GM12878 (cell line): Measurements from ENCODE around the gene MYO1E. TPM values are rescaled to one million over a fixed set of nuclear protein-coding genes. Genes with fewer than 3 reads are reported as not detected.

Experiments used
- ATAC-seq: fragments of 200-7000 bp; cut with Tn5 transposase; 3 replicates; pipeline ENCODE4 v1.9.1; 2020; ENCODE audit warnings: mild to moderate bottlenecking, moderate library complexity
- BruUV-seq: library from RNA; stranded (reverse); fragments of 400-500 nt; replicated peaks from 2 replicates; lab custom pipeline; 2021; lab: Mats Ljungman, UMichigan
- CTCF ChIA-PET: fragments of 300-600 bp; sonication (Branson Sonifier 250); formaldehyde crosslinking; extraction: SDS; loops from one replicate; lab custom pipeline; 2021; ENCODE audit warnings: inconsistent platforms; lab: Yijun Ruan, JAX
- POLR2A ChIA-PET: fragments of 350-600 bp; formaldehyde crosslinking; extraction: SDS; loops from one replicate; lab custom pipeline; 2021; ENCODE audit warnings: inconsistent platforms; lab: Charles Lee
- RAD21 ChIA-PET: fragments of 300-600 bp; sonication (Branson Sonifier 250); formaldehyde crosslinking; loops from one replicate; lab custom pipeline; 2023; ENCODE audit warnings: antibody characterized with exemption; ENCODE audit not compliant: unreplicated experiment; lab: Charles Lee
- SMC1A ChIA-PET: fragments of 300-600 bp; sonication (Branson Sonifier 250); formaldehyde crosslinking; loops from one replicate; lab custom pipeline; 2023; ENCODE audit not compliant: unreplicated experiment, uncharacterized antibody; lab: Charles Lee
- DNase-seq: peaks from one replicate; pipeline ENCODE4 v3.0.0-alpha.2; 2011; ENCODE audit warnings: low read depth, low spot score
- FAIRE-seq: peaks from 3 replicates; lab custom pipeline; 2011; peaks lifted over from hg19 to GRCh38; lab: Jason Lieb, UNC
- H2AFZ ChIP-seq: 2 replicates; pipeline ENCODE4 v1.6.0; 2011; ENCODE audit warnings: low read depth, low read length, control low read depth; ENCODE audit not compliant: control insufficient read depth
- H3K27ac ChIP-seq: 2 replicates; pipeline ENCODE4 v1.5.1; 2011; ENCODE audit warnings: control low read depth; ENCODE audit not compliant: control insufficient read depth, insufficient read depth
- H3K27me3 ChIP-seq, 2 experiments: replicated peaks in 1 of 2; 2 replicates each; pipeline versions ENCODE4 v1.6.0 to v1.6.1; 2011; ENCODE audit warnings: low read length in 1 of 2; ENCODE audit not compliant: control insufficient read depth in 2 of 2, insufficient read depth in 2 of 2
- H3K36me3 ChIP-seq, 2 experiments: 2 replicates each; pipeline ENCODE4 v1.5.1; 2011; ENCODE audit warnings: low read length in 1 of 2; ENCODE audit not compliant: control insufficient read depth in 2 of 2, insufficient read depth in 2 of 2
- H3K4me1 ChIP-seq: 2 replicates; pipeline ENCODE4 v1.6.1; 2011; ENCODE audit warnings: mild to moderate bottlenecking, low read length, moderate library complexity, mixed read lengths; ENCODE audit not compliant: control insufficient read depth, insufficient read depth
- H3K4me2 ChIP-seq: 2 replicates; pipeline ENCODE4 v1.6.0; 2011; ENCODE audit warnings: control low read depth; ENCODE audit not compliant: control insufficient read depth, insufficient read depth
- H3K4me3 ChIP-seq: fragments of 200-600 bp; sonication (generic); 2 replicates; pipeline ENCODE4 v1.5.1; 2016
- H3K79me2 ChIP-seq: 2 replicates; pipeline ENCODE4 v1.6.0; 2011; ENCODE audit warnings: low read length; ENCODE audit not compliant: control insufficient read depth, insufficient read depth
- H3K9ac ChIP-seq: 2 replicates; pipeline ENCODE4 v1.8.0; 2011; ENCODE audit warnings: low read length, control low read depth, mixed read lengths; ENCODE audit not compliant: control insufficient read depth, insufficient read depth
- H3K9me3 ChIP-seq: replicated peaks from 3 replicates; pipeline ENCODE4 v1.5.1; 2011; ENCODE audit warnings: mild to moderate bottlenecking, low read length; ENCODE audit not compliant: control insufficient read depth, insufficient read depth
- H4K20me1 ChIP-seq: 2 replicates; pipeline ENCODE4 v1.6.0; 2011; ENCODE audit not compliant: control insufficient read depth, insufficient read depth
- HDAC2 ChIP-seq: fragments of 200-600 bp; sonication (generic); IDR thresholded peaks from 2 replicates; pipeline ENCODE4 v1.6.1; 2017
- SUPT20H ChIP-seq: IDR thresholded peaks from 2 replicates; pipeline ENCODE4 v1.6.1; 2011; ENCODE audit warnings: low read depth, mild to moderate bottlenecking, low read length, moderate library complexity, borderline replicate concordance; ENCODE audit not compliant: control insufficient read depth
- TAF1 ChIP-seq: IDR thresholded peaks from 2 replicates; pipeline ENCODE4 v1.6.1; 2011; ENCODE audit warnings: mild to moderate bottlenecking, low read depth, low read length, borderline replicate concordance
- ZBED1 ChIP-seq: IDR thresholded peaks from 2 replicates; pipeline ENCODE4 v1.6.1; 2016; ENCODE audit warnings: borderline replicate concordance
- ZNF207 ChIP-seq: fragments of 450-650 bp; IDR thresholded peaks from 2 replicates; pipeline ENCODE4 v1.6.1; 2014; ENCODE audit warnings: antibody characterized with exemption, mild to moderate bottlenecking, borderline replicate concordance
- ZNF24 ChIP-seq: fragments of 450-650 bp; IDR thresholded peaks from 2 replicates; pipeline ENCODE4 v1.6.1; 2017; ENCODE audit warnings: antibody characterized with exemption, mild to moderate bottlenecking
- WGBS: methylation state at CpG from one replicate; pipeline ENCODE4 v1.1.6; 2016; ENCODE audit warnings: low lambda C conversion rate; ENCODE audit not compliant: insufficient replicate concordance, insufficient coverage; ENCODE audit errors: missing lambda C conversion rate; 5-methylcytosine and 5-hydroxymethylcytosine counted together
- in situ Hi-C: fragments of 300-500 bp; cut with MboI; formaldehyde crosslinking; loops from 9 replicates; pipeline ENCODE4 v1.14.3; 2018; ENCODE audit warnings: mixed read lengths
- intact Hi-C: fragments of 100-400 bp; cut with micrococcal nuclease; formaldehyde crosslinking; loops from one replicate; pipeline ENCODE4 v1.14.2; 2022; ENCODE audit not compliant: unreplicated experiment
- polyA plus RNA-seq, 11 experiments: library from polyadenylated mRNA; depleted of rRNA in 4 of 11; unstranded in 6 of 11; stranded (reverse) in 5 of 11; fragments of >200 nt; fragmentation: Nextera tagmentation in 4 of 11; fragmentation: Illumina TruSeq in 1 of 11; extraction: Ambion mirVana in 4 of 11; extraction: Trizol in 1 of 11; gene quantifications; 1 replicate in 1 of 11; 2 replicates in 10 of 11; pipeline versions ENCODE4 v1.2.1 to v1.2.3, GENCODE V29; 2011 to 2016; ENCODE audit warnings: inconsistent platforms in 2 of 11, missing spikeins in 2 of 11, low read depth in 1 of 11
- total RNA-seq, 4 experiments: library from RNA; depleted of rRNA in 3 of 4; stranded (reverse); fragments of >200 nt in 3 of 4; fragmentation: Illumina TruSeq in 1 of 4; extraction: Trizol in 1 of 4; gene quantifications; 2 replicates each; pipeline versions ENCODE4 v1.2.1 to v1.2.3, GENCODE V29; 2013 to 2021
- TF ChIP-seq, protein P1 (sequence below): IDR thresholded peaks from 2 replicates; pipeline ENCODE4 v1.6.1; 2011; ENCODE audit warnings: borderline replicate concordance, low read depth, mild to moderate bottlenecking, moderate library complexity, mixed read lengths, low read length; ENCODE audit not compliant: insufficient read depth; ENCODE audit errors: extremely low read length
- TF ChIP-seq, protein P2 (sequence below): fragments of 450-650 bp; IDR thresholded peaks from 2 replicates; pipeline ENCODE4 v1.6.1; 2017; ENCODE audit warnings: borderline replicate concordance
- TF ChIP-seq, protein P3 (sequence below): fragments of 450-650 bp; IDR thresholded peaks from 2 replicates; pipeline ENCODE4 v1.6.1; 2017; ENCODE audit warnings: mild to moderate bottlenecking

The MYO1E gene
- total and polyA plus RNA-seq, 10 of the 15 experiments (the other 5 are each of a cell fraction or from before 2014, with no cell fraction given), result 10.3 to 266 (median 64.9) TPM

DNA sequence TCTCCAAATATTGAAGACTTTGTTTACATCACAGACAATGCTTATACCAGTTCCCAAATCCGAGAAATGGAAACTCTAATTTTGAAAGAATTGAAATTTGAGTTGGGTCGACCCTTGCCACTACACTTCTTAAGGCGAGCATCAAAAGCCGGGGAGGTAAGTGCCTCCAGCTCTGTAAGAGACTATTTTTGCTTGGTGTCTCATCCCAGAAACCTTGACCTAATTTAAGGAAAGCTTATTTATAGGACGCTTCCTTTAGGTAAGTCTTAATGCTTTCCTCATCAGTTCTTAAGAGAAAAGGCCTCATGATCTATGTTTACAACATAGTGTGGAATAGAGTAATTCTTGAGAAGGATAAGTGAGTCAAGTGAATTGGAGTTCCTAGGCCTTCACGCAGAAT lies 255.9 kb downstream of the MYO1E start (continued):
- TF ChIP-seq, protein P1, sequence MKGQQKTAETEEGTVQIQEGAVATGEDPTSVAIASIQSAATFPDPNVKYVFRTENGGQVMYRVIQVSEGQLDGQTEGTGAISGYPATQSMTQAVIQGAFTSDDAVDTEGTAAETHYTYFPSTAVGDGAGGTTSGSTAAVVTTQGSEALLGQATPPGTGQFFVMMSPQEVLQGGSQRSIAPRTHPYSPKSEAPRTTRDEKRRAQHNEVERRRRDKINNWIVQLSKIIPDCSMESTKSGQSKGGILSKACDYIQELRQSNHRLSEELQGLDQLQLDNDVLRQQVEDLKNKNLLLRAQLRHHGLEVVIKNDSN, result no peak
- TF ChIP-seq SUPT20H (no peak), ZNF207 (no peak), TAF1 (no peak), ZBED1 (no peak)
- TF ChIP-seq, protein P2, sequence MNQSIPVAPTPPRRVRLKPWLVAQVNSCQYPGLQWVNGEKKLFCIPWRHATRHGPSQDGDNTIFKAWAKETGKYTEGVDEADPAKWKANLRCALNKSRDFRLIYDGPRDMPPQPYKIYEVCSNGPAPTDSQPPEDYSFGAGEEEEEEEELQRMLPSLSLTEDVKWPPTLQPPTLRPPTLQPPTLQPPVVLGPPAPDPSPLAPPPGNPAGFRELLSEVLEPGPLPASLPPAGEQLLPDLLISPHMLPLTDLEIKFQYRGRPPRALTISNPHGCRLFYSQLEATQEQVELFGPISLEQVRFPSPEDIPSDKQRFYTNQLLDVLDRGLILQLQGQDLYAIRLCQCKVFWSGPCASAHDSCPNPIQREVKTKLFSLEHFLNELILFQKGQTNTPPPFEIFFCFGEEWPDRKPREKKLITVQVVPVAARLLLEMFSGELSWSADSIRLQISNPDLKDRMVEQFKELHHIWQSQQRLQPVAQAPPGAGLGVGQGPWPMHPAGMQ, result no peak
- TF ChIP-seq, protein P3, sequence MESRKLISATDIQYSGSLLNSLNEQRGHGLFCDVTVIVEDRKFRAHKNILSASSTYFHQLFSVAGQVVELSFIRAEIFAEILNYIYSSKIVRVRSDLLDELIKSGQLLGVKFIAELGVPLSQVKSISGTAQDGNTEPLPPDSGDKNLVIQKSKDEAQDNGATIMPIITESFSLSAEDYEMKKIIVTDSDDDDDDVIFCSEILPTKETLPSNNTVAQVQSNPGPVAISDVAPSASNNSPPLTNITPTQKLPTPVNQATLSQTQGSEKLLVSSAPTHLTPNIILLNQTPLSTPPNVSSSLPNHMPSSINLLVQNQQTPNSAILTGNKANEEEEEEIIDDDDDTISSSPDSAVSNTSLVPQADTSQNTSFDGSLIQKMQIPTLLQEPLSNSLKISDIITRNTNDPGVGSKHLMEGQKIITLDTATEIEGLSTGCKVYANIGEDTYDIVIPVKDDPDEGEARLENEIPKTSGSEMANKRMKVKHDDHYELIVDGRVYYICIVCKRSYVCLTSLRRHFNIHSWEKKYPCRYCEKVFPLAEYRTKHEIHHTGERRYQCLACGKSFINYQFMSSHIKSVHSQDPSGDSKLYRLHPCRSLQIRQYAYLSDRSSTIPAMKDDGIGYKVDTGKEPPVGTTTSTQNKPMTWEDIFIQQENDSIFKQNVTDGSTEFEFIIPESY, result no peak

DNA sequence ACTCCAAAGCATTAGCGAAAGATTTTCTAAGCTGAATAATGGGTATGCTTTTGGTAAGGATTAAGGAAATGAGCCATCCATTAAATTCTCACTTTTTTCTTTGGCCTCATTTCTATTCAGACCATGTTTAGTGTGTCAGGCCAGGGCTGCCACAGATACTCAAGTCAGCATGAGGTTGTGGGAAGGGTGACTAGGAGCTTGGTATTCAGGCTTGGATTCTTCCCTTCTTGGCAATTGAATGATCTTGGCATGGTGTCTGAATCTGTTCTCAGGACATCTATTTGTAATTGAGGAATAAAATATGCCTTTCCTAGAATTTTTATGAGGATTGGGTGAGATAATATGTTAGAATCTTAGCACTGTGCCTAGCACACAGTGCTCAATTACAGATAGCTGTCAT lies 256.5 kb downstream of the MYO1E start:
- H3K27ac ChIP-seq, result no peak overlapping the region
- no peaks in the 10 kb centered on the region for H3K27me3 ChIP-seq
- ChIA-PET CTCF (interaction anchor here (1.0 to 1.4 kb wide), 3 partner anchors 10 to 376 kb away, joined by 3 to 6 read pairs (median 3); no protein-coding TSS in a partner anchor), POLR2A (interaction anchor here (1.0 kb wide), 1 partner anchor 9 kb away, joined by 5 read pairs; no protein-coding TSS in a partner anchor), RAD21 (no interaction called here), SMC1A (interaction anchor here (3.3 kb wide), 1 partner anchor 10 kb away, joined by 11 read pairs; no protein-coding TSS in a partner anchor)
- H3K9me3 ChIP-seq, result no peaks in the 10 kb centered on the region
- no peak for DNase-seq
- no peak for TF ChIP-seq HDAC2
- TF ChIP-seq ZNF24, result no peak
- H4K20me1 ChIP-seq, result no peaks in the 10 kb centered on the region
- 100% methylated on average over 1 of the region's 1 CpG for WGBS
- no peak for ATAC-seq
- no peaks in the 10 kb centered on the region; the same call in 1 of the 2 replicates for H3K79me2 ChIP-seq
- in situ Hi-C loops (no loop called here), intact Hi-C loops (no loop called here)
- no peaks in the 10 kb centered on the region for H3K4me1 ChIP-seq
- FAIRE-seq, result no peak
- BruUV-seq, result no TSS peak
- H3K4me3 ChIP-seq, result no peak overlapping the region
- no peak overlapping the region for H2AFZ ChIP-seq
- H3K9ac ChIP-seq, result no peak overlapping the region
- H3K4me2 ChIP-seq, result no peak overlapping the region
- peaks cover 20 to 44% of the 10 kb centered on the region in 2 experiments for H3K36me3 ChIP-seq
